ENCODE data around the gene BMP15. TPM values are rescaled to one million over a fixed set of nuclear protein-coding genes. Genes with fewer than 3 reads are reported as not detected.

The BMP15 gene
- total RNA-seq, result not detected

GRCh38 chrX:50910685-50911176 lies at the start of gene BMP15:
Gene BMP15, plus strand, starts transcription at chrX:50910735. Its CDS starts 49 bp downstream, at chrX:50910784.

Other genes with a start within 250 kb of the BMP15 start
- gene SHROOM4, start 96.5 kb upstream of the BMP15 start, total RNA-seq, result not detected